SK-MEL-5 (cell line): ENCODE results near the gene GTF3C6. TPM values are rescaled to one million over a fixed set of nuclear protein-coding genes. Genes with fewer than 3 reads are reported as not detected.
"Not testable (repeated sequence)": the region's sequence is repeated elsewhere in the genome, so short reads cannot be mapped to it uniquely, and the experiment has no call there.

Experiments used
- DNase-seq: peaks from one replicate; pipeline ENCODE4 v3.0.0-alpha.2; 2016; ENCODE audit warnings: low read depth, low spot score
- in situ Hi-C: cut with HindIII; loops from 2 replicates; pipeline ENCODE4 v1.10.0; 2016; ENCODE audit warnings: low sequenced_read_pairs, high pct_unique_total_duplicates, low pct_unique_long_range_greater_than_20kb
- polyA plus RNA-seq, 2 experiments: library from polyadenylated mRNA; depleted of rRNA; stranded (reverse); fragments of >200 nt; gene quantifications; 2 replicates each; pipeline ENCODE4 v1.2.3, GENCODE V29; 2015
- total RNA-seq: library from RNA; depleted of rRNA; stranded (reverse); fragments of >200 nt; shearing (Covaris generic); gene quantifications from 2 replicates; pipeline ENCODE4 v1.2.3, GENCODE V29; 2014; rRNA removed

Gene GTF3C6
- 67.1 and 73.4 TPM in 2 replicates for total RNA-seq
- polyA plus RNA-seq (2015; cell fraction: cytosol; rRNA removed) = 42.8 and 58.9 TPM in 2 replicates
- polyA plus RNA-seq (2015; cell fraction: nucleus; rRNA removed) = 5.1 and 9.6 TPM in 2 replicates

GRCh38 chr6:110958329-110959192 lies at the start of gene GTF3C6:
GTF3C6 (plus strand) TSS chr6:110958706; CDS start chr6:110958770, 64 bp downstream.
- peak; percentile 91 for DNase-seq
- in situ Hi-C loops = no loop called here

- DNase-seq = no peak
- in situ Hi-C loops = no loop called here
Measured at GRCh38 chr6:110930781-110931180, 27.7 kb upstream of the GTF3C6 start.

GRCh38 chr6:110933912-110934311 lies 24.6 kb upstream of the GTF3C6 start:
- no peak for DNase-seq
- in situ Hi-C loops = no loop called here

GRCh38 chr6:110934381-110934898 lies 24.1 kb upstream of the GTF3C6 start:
- in situ Hi-C loops = no loop called here

GRCh38 chr6:110935171-110935570 lies 23.3 kb upstream of the GTF3C6 start:
- in situ Hi-C loops = no loop called here

More at GRCh38 chr6:110934381-110934898, 24.1 kb upstream of the GTF3C6 start:
- DNase-seq = no peak

GRCh38 chr6:110938171-110938570 lies 20.3 kb upstream of the GTF3C6 start:
- DNase-seq = no peak

More at GRCh38 chr6:110935171-110935570, 23.3 kb upstream of the GTF3C6 start:
- DNase-seq = no peak

GRCh38 chr6:110939429-110940200 lies 18.9 kb upstream of the GTF3C6 start:
- in situ Hi-C loops = no loop called here
- DNase-seq = no peak

More at GRCh38 chr6:110938171-110938570, 20.3 kb upstream of the GTF3C6 start:
- in situ Hi-C loops = no loop called here

- DNase-seq = no peak
- in situ Hi-C loops = no loop called here
Measured at GRCh38 chr6:110944681-110945151, 13.8 kb upstream of the GTF3C6 start.

- in situ Hi-C loops = no loop called here
- DNase-seq = no peak
Measured at GRCh38 chr6:110946498-110946897, 12.0 kb upstream of the GTF3C6 start.

- in situ Hi-C loops = no loop called here
- peak; percentile 49 for DNase-seq
Measured at GRCh38 chr6:110949679-110950285, 8.7 kb upstream of the GTF3C6 start.

- in situ Hi-C loops = no loop called here
- no peak for DNase-seq
Measured at GRCh38 chr6:110950440-110950839, 8.1 kb upstream of the GTF3C6 start.

- DNase-seq = no peak
- in situ Hi-C loops = no loop called here
Measured at GRCh38 chr6:110951008-110951407, 7.5 kb upstream of the GTF3C6 start.

GRCh38 chr6:110951986-110952794 lies 6.3 kb upstream of the GTF3C6 start:
- in situ Hi-C loops = no loop called here
- DNase-seq = no peak

GRCh38 chr6:110953633-110954303 lies 4.7 kb upstream of the GTF3C6 start:
- DNase-seq = no peak
- in situ Hi-C loops = no loop called here

- in situ Hi-C loops = no loop called here
- DNase-seq = no peak
Measured at GRCh38 chr6:110960014-110960390, 1.5 kb downstream of the GTF3C6 start.

- in situ Hi-C loops, DNase-seq: not testable (repeated sequence)
Measured at GRCh38 chr6:110962636-110963035, 4.1 kb downstream of the GTF3C6 start.
